NCI-H774 (cell line): ENCODE results near the gene MOCS2.
A peak's percentile ranks its signal among the peaks of the same experiment; 100 is the strongest.
"Not testable (repeated sequence)": the region's sequence is repeated elsewhere in the genome, so short reads cannot be mapped to it uniquely, and the experiment has no call there.

Experiments
- DNase-seq: peaks from one replicate; lab custom pipeline; 2025; lab: John Stamatoyannopoulos, UW

Gene MOCS2, protein sequence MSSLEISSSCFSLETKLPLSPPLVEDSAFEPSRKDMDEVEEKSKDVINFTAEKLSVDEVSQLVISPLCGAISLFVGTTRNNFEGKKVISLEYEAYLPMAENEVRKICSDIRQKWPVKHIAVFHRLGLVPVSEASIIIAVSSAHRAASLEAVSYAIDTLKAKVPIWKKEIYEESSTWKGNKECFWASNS

DNA sequence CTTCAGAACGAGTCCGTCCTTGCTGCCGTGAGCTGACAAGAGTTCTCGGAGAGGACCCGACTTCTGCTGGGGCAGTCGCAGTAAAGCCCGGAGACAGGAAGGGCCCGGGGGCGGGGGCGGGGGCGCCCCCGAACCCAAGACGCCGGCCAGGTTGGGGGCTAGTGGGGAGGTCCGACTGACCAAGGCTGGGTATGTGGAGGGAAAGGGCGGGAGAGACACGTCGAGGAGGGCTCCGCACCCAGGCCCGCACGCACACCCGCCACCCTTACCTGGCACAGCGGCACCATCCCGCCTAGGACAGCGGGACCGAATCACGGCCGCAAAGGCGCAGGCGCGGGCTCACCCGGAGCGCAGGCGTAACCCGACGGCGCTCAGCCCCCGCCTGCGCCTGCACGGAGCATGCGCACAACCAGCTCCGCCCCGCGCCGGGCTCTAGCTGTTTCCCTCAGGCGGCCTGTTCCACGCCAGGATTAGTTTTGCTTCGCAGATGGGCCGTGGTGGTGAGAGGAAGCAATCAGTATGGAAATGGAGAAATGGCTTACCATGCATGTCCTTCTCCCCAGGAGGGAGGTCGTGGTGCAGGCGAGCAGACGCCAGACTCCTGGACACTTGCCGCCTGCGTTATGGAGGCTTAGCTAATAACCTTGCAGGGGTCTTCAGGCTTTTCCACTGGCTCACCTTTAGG is at the start of gene MOCS2:
TSS of gene MOCS2 (minus strand) at position 315 of the 685 bp plus-strand sequence. CDS start 2,583 bp downstream, outside the sequence.
- DNase-seq, result peak; percentile 90

DNA sequence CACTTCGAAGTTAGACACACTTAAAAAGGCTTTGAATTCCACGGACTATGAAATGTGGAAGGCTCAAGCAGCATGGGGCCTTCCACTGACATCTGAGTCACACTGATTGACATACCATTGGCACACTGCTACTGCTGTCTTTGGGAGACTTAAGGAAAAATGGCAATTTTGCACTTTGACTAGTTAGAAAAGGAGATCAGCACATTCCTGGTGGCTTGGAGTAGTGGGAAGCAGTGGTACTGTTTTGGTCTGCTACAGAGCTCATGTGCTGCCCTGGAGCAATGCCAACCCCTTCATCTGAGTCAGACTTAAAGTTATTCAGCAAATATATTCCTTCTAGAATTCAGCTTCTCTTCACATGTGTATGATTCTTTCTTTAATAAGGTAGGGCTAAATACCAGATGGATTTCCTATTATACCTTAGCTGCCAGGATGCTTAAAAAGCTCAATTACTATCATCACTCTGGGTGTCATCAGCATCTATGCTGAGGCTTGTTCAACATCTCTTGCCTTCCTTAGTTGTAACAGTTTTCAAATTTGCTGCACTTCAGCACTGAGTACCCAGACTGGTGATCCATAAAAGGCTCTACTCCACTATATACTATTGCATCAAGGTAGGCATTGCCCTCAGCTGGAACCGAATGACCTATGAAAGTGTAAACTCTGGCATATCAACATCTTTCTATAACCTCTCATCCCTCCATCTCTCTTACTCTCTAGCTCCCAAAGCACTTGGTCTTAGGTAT is 42.3 kb upstream of the MOCS2 start:
- no peak for DNase-seq

DNA sequence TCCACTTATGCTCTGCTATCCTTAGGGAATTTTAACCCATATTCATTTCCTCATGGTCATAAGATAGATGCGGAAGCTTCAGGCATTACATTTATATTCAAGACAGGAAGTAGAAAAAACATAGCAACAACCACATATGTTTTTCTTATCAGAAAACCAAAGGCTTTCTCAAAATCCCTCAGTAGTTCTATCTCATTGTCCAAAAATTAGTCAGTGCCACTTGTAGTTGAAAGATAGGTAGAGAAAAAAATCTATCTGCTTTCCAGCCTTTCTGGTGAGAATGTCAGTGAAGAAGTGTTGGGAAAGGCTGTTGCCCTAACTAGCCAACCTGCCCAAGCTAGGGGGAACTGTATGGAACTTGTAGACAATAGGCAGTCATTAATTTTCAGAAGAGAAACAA is 23.5 kb upstream of the MOCS2 start:
- no peak for DNase-seq

DNA sequence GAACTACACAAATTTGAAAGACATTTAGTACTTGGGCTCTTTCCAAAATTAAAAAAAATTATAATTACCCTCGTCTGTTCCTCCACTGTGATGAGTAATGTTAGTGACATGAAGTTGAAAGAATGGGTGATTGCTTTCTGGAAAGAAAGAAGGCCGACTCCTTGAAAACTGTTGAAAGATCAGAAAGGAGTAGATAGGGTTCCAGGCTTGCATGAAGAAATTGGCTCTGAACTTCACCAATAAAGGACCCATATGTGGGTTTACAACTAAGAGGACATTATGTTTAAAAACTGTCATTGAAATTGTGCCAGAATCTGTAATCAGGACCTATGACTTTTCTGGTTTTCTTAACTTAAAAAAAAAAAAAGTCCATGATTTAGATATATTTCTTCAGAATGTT is 20.7 kb upstream of the MOCS2 start:
- no peak for DNase-seq

DNA sequence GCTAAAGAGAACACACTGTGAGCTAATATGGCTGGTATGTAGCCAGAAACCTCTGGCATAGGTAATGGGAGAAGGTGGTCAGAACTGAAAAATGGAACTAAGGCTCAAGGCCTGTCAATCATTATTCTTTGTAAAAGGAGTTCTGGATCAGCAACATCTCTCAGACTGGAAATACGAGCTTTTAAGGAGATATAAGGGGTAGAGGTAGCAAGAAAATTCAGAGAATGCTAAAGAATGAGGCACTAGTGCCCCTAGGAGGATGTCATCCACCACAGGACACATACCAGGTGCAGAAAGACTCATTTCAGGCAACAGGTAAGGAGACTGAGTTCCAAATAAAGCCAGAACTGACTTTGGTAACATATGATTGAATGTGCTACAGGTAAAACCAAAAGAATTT is 18.9 kb upstream of the MOCS2 start:
- no peak for DNase-seq

DNA sequence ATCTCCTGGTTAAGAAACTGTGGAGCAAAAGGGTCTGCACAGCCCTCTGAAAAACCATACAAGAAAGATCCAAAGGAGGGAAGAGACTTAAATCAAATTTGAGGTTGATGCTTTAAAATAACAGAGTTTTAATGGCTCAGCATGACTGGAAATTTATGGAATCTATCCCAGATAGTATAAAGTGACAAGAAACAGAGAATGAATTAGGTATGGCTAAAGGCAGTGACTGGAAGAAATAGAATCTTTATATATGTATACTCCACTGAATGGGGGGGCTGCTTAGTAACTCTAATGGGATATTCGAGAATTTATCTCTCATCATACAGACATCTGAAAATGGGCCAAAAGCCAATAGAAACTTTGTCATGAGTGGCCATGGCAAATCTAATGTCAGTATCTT is 17.6 kb upstream of the MOCS2 start:
- no peak for DNase-seq

DNA sequence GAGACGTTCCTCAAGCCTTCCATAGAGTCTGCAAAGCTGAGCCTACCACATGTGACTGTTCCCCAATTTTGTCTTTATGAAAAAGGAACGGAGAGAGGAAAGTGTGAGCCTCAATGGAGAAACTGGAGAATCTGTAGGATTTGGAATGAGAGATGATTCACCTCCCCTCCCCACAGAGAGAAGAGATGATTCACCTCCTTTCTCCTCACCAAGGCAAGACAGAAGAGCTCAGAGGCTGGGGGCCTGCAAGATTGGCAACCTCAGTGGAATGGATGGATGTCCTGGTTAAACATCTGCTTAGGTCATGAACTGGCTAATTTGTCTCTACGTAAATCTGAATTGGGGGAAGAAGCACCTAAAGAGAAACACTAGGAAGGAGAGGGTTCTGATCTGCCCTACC is 17.0 kb upstream of the MOCS2 start:
- no peak for DNase-seq

DNA sequence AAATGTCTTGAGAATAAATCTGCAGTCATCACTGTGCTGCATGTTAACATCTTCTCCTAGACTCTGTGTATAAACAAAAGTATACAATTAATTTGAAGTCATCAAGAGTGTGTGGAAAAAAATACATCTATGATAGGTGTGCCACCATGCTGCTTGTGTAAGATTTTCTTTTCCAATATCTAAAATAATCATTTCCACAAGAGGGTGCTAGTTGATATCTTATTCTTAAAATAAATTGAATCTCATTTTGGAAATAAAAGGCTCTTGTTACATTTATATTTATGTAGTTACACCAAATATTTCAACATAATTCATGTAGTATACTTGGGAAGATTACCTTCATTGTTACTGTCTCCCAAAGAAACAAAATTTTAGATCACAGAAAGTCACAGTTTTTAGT is 14.1 kb upstream of the MOCS2 start:
- no peak for DNase-seq

DNA sequence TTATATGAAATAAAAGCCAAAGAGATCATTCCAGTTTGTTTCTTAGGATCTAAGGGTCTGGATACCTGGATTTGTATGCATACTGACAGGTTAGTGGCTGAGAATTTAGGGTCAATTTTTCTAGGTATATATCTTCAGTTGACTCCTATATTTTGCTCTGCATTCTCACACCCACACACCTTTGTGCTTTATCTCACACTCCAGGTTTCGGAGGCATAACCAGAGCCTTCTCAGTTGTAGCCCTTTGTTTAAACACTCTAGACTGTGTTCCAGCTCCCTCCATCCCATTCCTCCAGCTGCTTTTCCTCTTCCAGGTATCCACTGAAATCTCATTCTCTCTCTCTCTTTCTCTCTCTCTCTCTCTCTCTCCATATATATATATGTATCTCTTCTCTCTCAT is 10.6 kb upstream of the MOCS2 start:
- no peak for DNase-seq

DNA sequence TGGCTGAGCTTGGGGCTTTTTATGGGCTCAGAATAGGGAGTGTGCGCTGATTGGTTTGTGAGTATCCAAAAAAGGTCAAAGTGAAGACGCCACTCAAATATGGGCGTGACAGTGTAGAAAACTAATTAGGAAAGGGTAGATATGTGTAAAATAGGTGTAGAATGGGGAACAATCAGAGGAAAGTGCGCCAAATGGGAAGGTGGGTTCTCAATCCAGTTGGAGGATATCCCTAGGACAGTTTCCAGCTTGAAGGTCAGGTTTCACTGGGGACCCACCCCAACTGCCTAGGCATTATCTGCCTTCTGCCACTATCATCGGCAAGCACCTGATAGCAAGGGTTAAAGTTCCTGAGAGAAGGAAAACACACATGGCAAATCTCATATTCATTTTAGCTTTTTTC is 9.3 kb upstream of the MOCS2 start:
- no peak for DNase-seq

DNA sequence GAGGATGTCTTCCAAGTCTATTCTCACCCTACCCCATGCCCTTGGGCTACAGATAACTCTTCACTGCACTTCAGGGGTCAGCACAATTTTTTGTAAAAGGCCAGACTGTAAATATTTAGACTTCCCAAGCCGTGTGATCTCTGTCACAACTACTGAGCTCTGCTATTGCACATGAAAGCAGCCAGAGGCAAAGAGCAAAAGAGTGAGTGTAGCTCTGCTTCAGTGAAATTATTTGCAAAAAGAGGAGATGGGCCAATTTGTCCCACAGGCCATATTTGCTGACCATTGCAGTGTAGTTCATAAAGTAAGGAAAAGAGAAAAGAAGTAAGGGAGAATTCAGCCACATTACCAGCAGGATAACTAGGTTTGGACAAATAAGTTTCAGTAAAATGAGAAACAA is 7.0 kb upstream of the MOCS2 start:
- no peak for DNase-seq

DNA sequence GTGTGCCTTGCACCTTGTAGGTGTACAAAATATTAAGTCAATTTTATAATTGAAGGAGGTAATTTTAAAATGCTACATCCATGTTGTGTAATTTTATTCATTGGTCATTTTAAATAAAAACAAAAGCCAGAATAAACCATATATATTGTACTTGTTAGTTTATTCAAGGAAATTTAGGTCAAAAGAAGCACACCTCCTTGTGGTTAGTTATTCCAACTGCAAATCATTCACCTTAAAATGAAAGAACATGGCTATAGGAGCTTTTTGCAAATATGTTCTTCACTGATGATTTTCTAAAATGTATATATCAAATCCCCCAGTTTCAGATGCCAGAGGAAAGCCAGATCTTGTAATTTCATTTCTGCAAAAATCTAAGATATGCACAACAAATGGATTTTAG is 5.4 kb upstream of the MOCS2 start:
- DNase-seq, result peak; percentile 7

DNA sequence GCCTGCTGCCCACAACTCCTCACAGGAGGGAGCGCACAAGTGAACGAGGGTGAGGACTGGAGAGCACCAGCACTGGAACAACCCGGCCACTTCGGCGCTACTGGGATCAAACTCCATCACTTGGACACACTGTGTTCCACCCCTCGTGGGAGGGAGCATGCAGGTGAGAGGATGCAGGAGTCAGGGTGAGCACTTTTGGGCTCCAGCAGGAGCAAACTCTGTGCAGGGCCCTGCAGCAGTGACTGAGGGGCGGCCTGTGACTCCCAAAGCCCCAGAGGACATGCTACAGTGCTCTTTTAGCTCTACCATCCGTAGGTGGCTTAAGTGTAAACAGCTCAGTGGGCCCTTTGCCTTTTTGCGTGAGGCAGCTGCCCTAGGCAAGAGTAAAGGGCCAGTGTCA is 4.4 kb upstream of the MOCS2 start:
- DNase-seq, result peak; percentile 57

DNA sequence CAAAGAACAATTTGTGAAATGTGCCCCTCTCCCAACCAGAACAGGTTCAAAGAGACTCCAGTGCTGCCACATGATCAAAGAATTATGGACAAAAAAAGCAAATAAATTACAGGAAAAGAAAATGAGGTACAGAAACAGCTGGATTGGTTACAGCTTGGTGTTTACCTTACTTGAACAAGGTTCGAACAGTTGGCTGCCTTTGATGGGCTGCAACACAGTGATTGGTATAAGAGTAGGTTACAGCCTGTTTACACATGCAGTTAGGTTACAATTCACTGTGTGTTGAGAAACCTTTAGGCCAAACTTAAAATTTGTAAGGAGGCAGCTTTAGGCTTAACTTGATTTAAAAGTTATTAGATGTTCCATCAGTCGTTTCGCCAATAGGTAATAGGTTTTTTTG is 3.4 kb upstream of the MOCS2 start:
- DNase-seq, result peak; percentile 3

DNA sequence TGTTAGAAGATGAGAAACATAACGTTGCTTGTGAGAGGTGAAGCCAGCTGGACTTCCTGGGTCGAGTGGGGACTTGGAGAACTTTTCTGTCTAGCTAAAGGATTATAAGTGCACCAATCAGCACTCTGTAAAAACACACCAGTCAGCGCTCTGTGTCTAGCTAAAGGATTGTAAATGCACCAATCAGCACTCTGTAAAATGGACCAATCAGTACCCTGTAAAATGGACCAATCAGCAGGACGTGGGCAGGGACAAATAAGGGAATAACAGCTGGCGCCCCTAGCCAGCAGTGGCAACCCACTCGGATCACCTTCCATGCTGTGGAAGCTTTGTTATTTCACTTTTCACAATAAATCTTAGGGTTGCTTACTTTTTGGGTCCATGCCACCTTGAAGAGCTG is 2.8 kb upstream of the MOCS2 start:
- not testable (repeated sequence) for DNase-seq

DNA sequence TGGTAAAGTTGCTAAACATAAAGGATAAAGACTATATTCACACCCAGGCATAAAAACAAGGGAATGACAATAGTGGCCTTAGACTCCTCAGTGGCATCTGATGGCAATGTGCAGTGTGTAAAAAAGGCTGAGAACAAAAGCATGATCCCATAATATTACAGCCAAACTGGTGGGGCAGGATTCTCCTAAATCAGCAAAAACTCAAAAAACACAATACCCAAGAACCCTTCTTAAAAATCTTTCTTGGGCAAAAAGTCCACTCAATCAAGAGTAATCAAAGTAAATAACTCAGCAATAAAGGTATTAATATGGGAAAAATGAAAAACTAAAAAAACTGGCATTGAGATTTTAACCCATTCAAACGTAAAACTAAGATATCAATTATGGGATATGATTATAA is 1.6 kb upstream of the MOCS2 start:
- no peak for DNase-seq

DNA sequence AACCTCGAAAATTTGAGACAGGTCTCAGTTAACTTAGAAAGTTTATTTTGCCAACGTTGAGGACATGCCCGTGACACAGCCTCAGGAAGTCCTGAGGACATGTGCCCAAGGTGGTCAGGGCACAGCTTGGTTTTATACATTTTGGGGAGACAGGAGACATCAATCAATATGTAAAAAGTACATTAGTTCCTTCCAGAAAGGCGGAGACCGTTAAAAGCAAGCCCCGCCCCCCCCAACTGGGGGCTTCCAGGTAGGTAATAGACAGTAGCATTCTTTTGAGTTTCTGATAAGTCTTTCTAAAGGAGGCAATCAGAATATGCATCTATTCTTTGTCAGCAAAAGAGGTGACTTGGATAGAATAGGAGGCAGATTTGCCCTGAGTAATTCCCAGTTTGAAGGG is 599 bp upstream of the MOCS2 start:
- no peak for DNase-seq

DNA sequence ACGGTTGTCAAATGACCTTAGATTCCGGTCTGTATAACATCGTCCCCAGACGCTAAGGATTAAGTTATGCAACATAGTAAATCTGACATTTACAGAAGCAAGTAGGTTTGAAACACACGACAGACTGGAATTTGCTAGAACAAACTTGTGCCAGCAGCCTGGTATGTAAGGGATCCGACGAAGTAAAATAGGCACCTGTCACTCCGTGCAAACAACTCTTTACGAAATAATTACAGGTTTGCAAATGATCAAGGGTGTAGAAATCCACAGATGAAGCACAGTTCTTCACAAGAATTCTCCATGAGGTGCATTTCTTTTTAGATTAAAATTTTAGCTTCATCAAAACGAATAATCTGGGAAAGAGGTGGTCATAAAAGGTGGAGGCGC is 508 bp downstream of the MOCS2 start:
- DNase-seq, result no peak

DNA sequence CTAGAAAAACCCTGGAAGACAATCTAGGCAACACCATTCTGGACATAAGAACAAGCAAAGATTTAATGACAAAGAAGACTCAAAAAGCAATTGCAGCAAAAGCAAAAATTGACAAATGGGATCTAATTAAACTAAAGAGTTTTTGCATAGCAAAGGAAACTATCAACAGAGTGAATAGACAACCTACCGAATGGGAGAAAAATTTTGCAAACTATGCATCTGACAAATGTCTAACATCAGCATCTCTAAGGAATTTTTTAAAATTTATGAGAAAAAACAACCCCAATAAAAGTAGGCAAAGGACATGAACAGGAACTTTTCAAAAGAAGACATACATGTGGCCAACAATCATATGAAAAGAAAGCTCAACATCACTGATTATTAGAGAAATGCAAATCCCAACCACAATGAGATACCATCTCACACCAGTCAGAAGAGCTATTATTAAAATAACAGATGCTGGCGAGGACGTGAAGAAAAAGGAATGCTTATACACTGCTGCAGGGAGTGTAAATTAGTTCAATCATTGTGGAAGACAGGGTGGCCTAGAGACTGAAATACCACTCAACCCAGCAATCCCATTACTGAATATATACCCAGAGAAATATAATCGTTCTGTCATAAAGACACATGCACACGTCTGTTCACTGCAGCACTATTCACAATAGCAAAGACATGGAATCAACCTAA is 3.8 kb downstream of the MOCS2 start:
- DNase-seq, result no peak

DNA sequence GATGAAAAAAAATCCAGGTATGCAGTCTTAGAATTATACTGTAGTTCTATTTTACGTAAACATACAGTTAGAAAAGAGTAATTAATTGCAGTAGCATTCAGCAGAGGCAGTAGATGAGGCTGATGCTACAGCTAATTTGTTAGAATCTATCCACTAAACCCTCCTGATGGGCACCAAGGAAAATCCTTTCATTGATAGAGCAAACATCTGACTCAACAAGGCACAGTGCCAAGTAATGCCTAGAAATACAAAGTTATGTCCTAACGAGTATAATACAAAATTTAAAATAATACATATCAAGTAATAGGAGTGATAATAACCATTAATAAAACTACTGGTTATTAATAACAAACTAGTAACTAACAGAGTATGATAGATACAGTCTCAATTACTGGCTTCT is 9.0 kb downstream of the MOCS2 start:
- no peak for DNase-seq

DNA sequence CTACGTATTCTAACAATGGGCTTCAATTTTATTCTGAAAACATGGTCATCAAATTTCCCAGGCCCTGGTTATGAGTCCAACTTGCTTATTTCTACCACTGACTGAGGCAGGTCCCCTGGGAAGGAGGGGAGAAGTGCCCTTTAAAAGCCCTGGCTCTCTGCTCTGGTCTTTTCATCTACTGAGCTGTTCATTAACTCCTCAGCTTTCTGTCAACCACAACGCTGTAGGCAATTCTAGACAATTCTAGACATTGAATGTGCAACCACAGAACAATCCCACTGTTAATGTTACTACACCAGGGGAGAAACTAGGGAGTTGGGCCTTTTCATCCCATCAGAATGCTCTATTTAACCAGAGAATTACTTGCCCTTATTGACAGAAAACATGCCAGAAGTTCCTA is 10.0 kb downstream of the MOCS2 start:
- no peak for DNase-seq

DNA sequence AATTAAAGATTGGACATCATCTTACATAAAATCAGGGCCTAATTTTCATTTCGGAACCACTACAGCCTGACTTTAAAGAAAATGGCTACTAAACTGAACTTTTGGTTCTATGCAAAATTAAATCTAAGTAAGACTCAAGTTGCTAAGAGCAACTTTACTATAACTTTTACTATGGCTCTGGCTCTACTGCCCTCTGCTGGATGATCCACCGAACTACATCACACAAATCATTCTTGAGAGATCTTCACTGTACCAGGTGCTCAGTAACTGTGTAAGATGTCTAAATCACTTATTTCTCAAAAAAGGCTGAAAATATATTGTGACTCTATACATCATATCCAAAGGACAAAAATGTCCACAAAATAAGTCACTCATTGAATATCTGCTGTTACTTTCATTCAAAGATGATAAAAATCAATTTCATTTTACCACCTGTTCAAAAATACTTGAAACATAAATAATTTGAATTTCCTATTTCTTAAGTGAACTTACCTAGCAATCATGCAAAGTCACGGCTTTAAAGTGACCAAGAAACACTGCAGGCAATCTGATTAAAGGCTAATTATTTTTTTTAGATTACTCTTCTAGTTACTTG is 13.5 kb downstream of the MOCS2 start:
- DNase-seq, result peak; percentile 34

DNA sequence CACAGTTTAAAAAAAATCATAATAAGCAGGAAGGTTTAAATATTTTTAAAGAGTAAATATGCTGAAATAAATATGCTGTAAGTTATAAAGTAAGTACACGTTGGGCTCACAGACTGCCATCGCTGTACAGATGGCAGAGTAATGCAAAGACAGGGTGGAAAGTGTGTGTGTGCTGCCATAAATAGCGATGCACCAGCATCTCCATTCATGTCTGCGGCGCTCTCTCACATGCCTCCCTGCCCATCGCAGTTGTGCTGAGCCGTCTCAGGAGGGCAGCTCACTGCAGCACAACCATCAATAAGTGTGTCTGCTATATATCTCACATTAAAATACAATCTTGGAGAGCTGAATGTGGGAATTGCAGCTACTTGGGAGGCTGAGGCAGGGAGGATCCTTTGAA is 14.3 kb downstream of the MOCS2 start:
- no peak for DNase-seq
